Mesendoderm (in vitro differentiated cells): ENCODE measurements around the gene SPRED2.
"Not testable (repeated sequence)": the region's sequence is repeated elsewhere in the genome, so short reads cannot be mapped to it uniquely, and the experiment has no call there.

ENCODE experiments used
- DNase-seq: peaks from one replicate; pipeline ENCODE4 v3.0.0; 2013
- H2AK5ac ChIP-seq: 2 replicates; pipeline ENCODE4 v1.6.1; 2013; ENCODE audit warnings: low read length, inconsistent platforms
- H2BK120ac ChIP-seq: 2 replicates; pipeline ENCODE4 v1.6.1; 2013; ENCODE audit warnings: low read depth, mild to moderate bottlenecking, low read length, moderate library complexity, mixed read lengths
- H2BK15ac ChIP-seq: replicated peaks from 2 replicates; pipeline ENCODE4 v1.6.1; 2013; ENCODE audit warnings: low read depth, mild to moderate bottlenecking, moderate library complexity
- H2BK5ac ChIP-seq: 2 replicates; pipeline ENCODE4 v1.6.1; 2013; ENCODE audit warnings: low read length, inconsistent platforms
- H3K18ac ChIP-seq: 2 replicates; pipeline ENCODE4 v1.6.1; 2013; ENCODE audit warnings: mild to moderate bottlenecking, low read length, mixed read lengths
- H3K23ac ChIP-seq: one replicate; pipeline ENCODE4 v1.6.1; 2013; ENCODE audit warnings: low read length
- H3K27ac ChIP-seq: 2 replicates; pipeline ENCODE4 v1.5.1; 2013; ENCODE audit warnings: low read depth, mild to moderate bottlenecking, inconsistent platforms, low read length, moderate library complexity
- H3K27me3 ChIP-seq: 2 replicates; pipeline ENCODE4 v1.6.1; 2013; ENCODE audit warnings: low read length, control low read depth, mild to moderate bottlenecking, inconsistent platforms; ENCODE audit not compliant: insufficient read depth, poor library complexity
- H3K36me3 ChIP-seq: 2 replicates; pipeline ENCODE4 v1.6.1; 2013; ENCODE audit warnings: low read length, inconsistent platforms; ENCODE audit not compliant: control insufficient read depth, insufficient read depth
- H3K4ac ChIP-seq: one replicate; pipeline ENCODE4 v1.6.1; 2013; ENCODE audit warnings: low read depth, mild to moderate bottlenecking, low read length, moderate library complexity
- H3K4me1 ChIP-seq: 2 replicates; pipeline ENCODE4 v1.6.1; 2013; ENCODE audit warnings: low read depth, low read length, inconsistent platforms; ENCODE audit not compliant: control insufficient read depth
- H3K4me2 ChIP-seq: 2 replicates; pipeline ENCODE4 v1.6.1; 2013; ENCODE audit warnings: low read length
- H3K4me3 ChIP-seq: 2 replicates; pipeline ENCODE4 v1.5.1; 2013; ENCODE audit warnings: mild to moderate bottlenecking, low read length
- H3K56ac ChIP-seq: one replicate; pipeline ENCODE4 v1.6.1; 2013; ENCODE audit warnings: low read length
- H3K79me1 ChIP-seq: 2 replicates; pipeline ENCODE4 v1.6.1; 2013; ENCODE audit warnings: low read length, inconsistent platforms
- H3K79me2 ChIP-seq: 2 replicates; pipeline ENCODE4 v1.6.1; 2013; ENCODE audit warnings: mild to moderate bottlenecking, low read length; ENCODE audit not compliant: control insufficient read depth, insufficient read depth
- H3K9ac ChIP-seq: 2 replicates; pipeline ENCODE4 v1.6.1; 2013; ENCODE audit warnings: low read length, inconsistent platforms
- H4K5ac ChIP-seq: one replicate; pipeline ENCODE4 v1.6.1; 2013; ENCODE audit warnings: low read length
- H4K8ac ChIP-seq: one replicate; pipeline ENCODE4 v1.6.1; 2013; ENCODE audit warnings: low read depth, mild to moderate bottlenecking, control low read depth, low read length, moderate library complexity
- WGBS: extraction: QIAGEN DNeasy Blood & Tissue Kit; methylation state at CpG from one replicate; pipeline ENCODE4 v1.1.7; 2013; ENCODE audit warnings: low lambda C conversion rate, missing lambda C conversion rate; ENCODE audit not compliant: insufficient coverage; ENCODE audit errors: extremely low coverage; 5-methylcytosine and 5-hydroxymethylcytosine counted together

SPRED2 gene

DNA sequence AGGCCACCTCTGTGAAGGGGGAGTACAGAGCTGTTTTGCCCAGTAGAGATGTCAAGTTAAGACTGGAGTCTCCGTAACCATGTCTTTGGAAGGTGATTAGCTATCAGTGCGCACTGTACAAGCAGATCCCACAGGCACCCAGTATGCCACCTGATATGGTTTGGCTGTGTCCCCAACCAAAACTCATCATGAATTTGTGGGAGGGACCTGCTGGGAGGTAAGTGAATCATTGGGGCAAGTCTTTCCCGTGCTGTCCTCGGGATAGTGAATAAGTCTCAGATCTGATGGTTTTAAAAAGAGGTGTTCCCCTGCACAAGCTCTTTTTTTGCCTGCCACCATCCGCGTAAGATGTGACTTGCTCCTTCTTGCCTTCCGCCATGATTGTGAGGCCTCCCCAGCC, 114.6 kb downstream of the SPRED2 start:
- no peak overlapping the region for H3K27ac ChIP-seq
- no peak overlapping the region for H2BK120ac ChIP-seq
- no peak overlapping the region for H3K4me2 ChIP-seq
- no peak overlapping the region for H3K23ac ChIP-seq
- H3K79me2 ChIP-seq = no peaks in the 10 kb centered on the region
- H3K9ac ChIP-seq = no peak overlapping the region
- H3K27me3 ChIP-seq = no peaks in the 10 kb centered on the region
- H3K4me3 ChIP-seq = no peak overlapping the region
- no peak overlapping the region for H4K8ac ChIP-seq
- H3K79me1 ChIP-seq = no peaks in the 10 kb centered on the region
- H3K56ac ChIP-seq = no peak overlapping the region
- no peaks in the 10 kb centered on the region for H3K36me3 ChIP-seq
- no peak for DNase-seq
- no peak overlapping the region for H3K4ac ChIP-seq
- no peak overlapping the region for H3K18ac ChIP-seq
- no peak overlapping the region for H2AK5ac ChIP-seq
- H2BK5ac ChIP-seq = no peak overlapping the region
- no peak overlapping the region for H2BK15ac ChIP-seq
- H4K5ac ChIP-seq = no peak overlapping the region
- no CpG with 5 or more reads among the region's 7 CpGs for WGBS
- H3K4me1 ChIP-seq = no peaks in the 10 kb centered on the region

DNA sequence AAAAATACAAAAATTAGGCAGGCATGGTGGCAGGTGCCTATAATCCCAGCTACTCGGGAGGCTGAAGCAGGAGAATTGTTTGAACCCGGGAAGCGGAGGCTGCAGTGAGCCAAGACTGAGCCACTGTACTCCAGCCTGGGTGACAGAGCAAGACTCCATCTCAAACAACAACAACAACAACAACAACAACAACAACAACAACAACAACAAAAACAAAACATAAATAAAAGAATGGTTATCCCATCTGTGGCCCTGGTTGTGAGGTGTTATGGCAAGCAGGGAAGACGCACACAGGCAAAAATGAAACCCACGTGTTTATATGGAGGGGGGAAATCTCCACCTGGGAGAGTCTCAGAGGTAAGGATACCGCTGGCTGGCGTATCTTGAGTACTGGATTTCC, 115.0 kb downstream of the SPRED2 start:
- not testable (repeated sequence) for H3K4me3 ChIP-seq, H2AK5ac ChIP-seq, DNase-seq, H4K5ac ChIP-seq, H2BK5ac ChIP-seq, H3K4ac ChIP-seq, H3K79me1 ChIP-seq, H2BK15ac ChIP-seq, H3K36me3 ChIP-seq, H3K79me2 ChIP-seq, H3K23ac ChIP-seq, H3K27me3 ChIP-seq, H3K4me1 ChIP-seq, H3K9ac ChIP-seq, H3K27ac ChIP-seq, H4K8ac ChIP-seq, H2BK120ac ChIP-seq, H3K56ac ChIP-seq, H3K4me2 ChIP-seq, H3K18ac ChIP-seq
- no CpG with 5 or more reads among the region's 7 CpGs for WGBS

DNA sequence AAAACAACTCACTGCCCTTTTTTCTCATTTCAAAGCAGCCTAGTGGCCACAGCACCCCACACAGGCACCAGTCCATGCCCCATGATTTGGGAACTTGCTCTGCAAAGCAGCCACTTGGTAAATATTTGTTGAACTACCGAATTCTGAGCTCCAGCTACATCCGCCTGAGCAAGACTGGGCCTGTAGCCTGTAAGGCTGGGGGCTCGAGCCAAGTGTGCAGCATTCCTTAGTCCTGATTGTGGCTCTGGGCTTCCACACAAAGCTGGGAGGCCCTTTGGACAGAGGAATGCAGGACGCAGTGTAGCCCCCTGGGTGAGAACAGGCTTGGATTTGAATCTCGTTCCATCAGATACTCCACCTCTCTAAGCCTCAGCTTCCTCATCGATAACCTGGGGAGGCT, 116.3 kb downstream of the SPRED2 start:
- Histone ChIP-seq H3K79me2 (no peaks in the 10 kb centered on the region), H2BK5ac (no peak overlapping the region), H2BK120ac (no peak overlapping the region), H2AK5ac (no peak overlapping the region), H3K23ac (no peak overlapping the region), H3K4ac (no peak overlapping the region), H2BK15ac (no peak overlapping the region), H4K8ac (no peak overlapping the region), H3K4me3 (no peak overlapping the region), H3K4me2 (no peak overlapping the region), H3K56ac (no peak overlapping the region), H3K27ac (no peak overlapping the region), H4K5ac (no peak overlapping the region), H3K79me1 (no peaks in the 10 kb centered on the region), H3K18ac (no peak overlapping the region), H3K9ac (no peak overlapping the region), H3K4me1 (no peaks in the 10 kb centered on the region), H3K36me3 (no peaks in the 10 kb centered on the region), H3K27me3 (no peaks in the 10 kb centered on the region)
- DNase-seq = no peak
- WGBS = no CpG with 5 or more reads among the region's 6 CpGs

DNA sequence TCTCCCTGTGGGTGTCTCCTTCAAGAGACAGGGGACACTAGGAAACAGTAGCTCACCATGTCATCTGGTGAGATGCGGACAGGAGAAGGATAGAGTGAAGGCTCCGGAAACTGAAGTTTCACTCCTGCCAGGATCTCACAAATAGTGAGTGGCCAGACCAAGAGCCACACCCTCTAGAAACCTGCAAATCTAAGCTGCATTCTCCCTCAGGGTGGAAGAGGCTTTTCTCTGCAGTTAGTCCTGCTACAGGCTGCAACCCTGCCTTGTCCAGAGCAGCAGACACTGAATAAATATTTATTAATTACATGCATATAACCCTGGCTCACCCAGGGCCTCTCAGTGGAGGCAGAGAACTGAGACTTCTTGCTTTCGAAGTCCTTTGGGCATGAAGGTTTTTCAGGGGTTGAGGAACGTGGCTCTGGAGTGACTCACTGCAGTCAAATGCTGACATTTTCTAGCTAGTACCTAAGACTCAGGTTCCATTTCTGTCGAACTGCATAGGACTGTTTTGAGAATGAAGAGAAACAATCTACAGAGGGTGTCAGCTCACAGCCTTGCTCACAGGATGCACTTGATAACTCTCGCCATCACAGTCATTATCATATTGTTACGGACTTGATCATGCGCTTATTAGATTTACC, 117.5 kb downstream of the SPRED2 start:
- H3K27ac ChIP-seq = no peak overlapping the region
- no peak overlapping the region for H3K4ac ChIP-seq
- no peak overlapping the region for H3K9ac ChIP-seq
- no peak overlapping the region for H4K8ac ChIP-seq
- no peak overlapping the region for H2BK5ac ChIP-seq
- no peak overlapping the region for H3K4me3 ChIP-seq
- H3K56ac ChIP-seq = no peak overlapping the region
- H4K5ac ChIP-seq = no peak overlapping the region
- H2BK120ac ChIP-seq = no peak overlapping the region
- no peaks in the 10 kb centered on the region for H3K79me1 ChIP-seq
- H3K23ac ChIP-seq = no peak overlapping the region
- H3K4me1 ChIP-seq = no peaks in the 10 kb centered on the region
- H3K4me2 ChIP-seq = no peak overlapping the region
- no peaks in the 10 kb centered on the region for H3K36me3 ChIP-seq
- WGBS = no CpG with 5 or more reads among the region's 8 CpGs
- H3K27me3 ChIP-seq = no peaks in the 10 kb centered on the region
- H2AK5ac ChIP-seq = no peak overlapping the region
- H3K18ac ChIP-seq = no peak overlapping the region
- H2BK15ac ChIP-seq = no peak overlapping the region
- no peaks in the 10 kb centered on the region for H3K79me2 ChIP-seq
- DNase-seq = no peak

DNA sequence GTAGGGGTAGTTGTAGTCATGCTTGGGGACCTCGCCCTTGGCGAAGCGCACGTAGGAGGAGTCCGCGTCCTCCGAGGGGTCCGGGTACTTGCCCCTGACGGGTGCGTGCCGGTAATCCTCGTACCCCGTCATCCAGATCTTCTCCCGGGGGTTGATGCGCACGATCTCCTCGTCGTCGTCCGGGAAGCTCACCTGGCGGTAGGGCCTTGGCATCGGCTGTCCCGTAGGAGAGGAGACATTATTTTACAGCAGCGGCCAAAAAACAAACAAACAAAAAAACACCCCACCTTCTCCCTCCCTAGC, 118.5 kb downstream of the SPRED2 start:
- Histone ChIP-seq H3K27me3 (no peaks in the 10 kb centered on the region), H2AK5ac (no peak overlapping the region), H4K8ac (no peak overlapping the region), H3K18ac (no peak overlapping the region), H3K4me2 (no peak overlapping the region), H3K4me3 (no peak overlapping the region), H3K79me1 (no peaks in the 10 kb centered on the region), H3K56ac (no peak overlapping the region), H3K36me3 (no peaks in the 10 kb centered on the region), H3K27ac (no peak overlapping the region), H4K5ac (no peak overlapping the region), H2BK15ac (no peak overlapping the region), H2BK5ac (no peak overlapping the region), H3K23ac (no peak overlapping the region), H3K4ac (no peak overlapping the region), H3K4me1 (no peaks in the 10 kb centered on the region), H3K79me2 (no peaks in the 10 kb centered on the region), H2BK120ac (no peak overlapping the region), H3K9ac (no peak overlapping the region)
- no CpG with 5 or more reads among the region's 24 CpGs for WGBS
- no peak for DNase-seq
